T1000 (cell line): ENCODE data around the gene SAMD13.
"Not testable (repeated sequence)": the region's sequence is repeated elsewhere in the genome, so short reads cannot be mapped to it uniquely, and the experiment has no call there.

ENCODE experiments used
- DNase-seq: peaks from one replicate; lab custom pipeline; 2025; ENCODE audit warnings: mixed read lengths; lab: John Stamatoyannopoulos, UW

SAMD13 gene

DNA sequence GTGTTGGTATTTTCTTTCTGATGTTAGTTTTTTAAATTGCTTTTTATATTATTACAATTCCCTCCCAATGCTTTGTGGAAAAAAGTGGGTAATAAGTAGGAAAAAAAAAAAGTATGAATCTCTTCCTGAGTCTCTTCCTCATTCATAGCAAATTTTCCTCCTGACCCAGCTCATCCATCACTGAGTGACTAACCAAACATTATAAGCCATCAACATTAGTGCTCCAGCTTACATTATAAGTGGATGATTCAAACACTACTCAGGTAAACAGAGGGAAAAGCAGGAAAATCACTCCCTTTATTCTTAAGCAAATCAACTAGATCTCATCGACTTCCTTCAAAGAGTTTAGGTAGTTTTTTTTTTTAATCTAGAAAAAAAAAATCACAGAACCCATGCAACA, 15.4 kb upstream of the SAMD13 start:
- no peak for DNase-seq

DNA sequence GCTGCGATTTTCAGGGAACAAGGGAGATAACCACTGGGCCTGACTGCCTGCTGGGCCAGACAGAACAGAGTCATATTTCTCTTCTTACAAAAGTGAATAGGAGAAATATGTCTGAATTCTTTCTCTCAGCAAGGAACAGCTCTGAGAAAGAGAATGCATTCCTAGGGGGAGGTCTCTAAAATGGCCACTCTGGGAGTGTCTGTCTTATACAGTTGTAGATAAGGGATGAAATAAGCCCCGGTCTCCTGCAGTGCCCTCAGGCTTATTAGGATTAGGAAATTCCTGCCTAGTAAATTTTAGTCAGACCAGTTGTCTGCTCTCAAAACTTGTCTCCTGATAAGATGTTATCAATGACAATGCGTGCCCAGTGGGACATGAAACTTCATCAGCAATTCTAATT, 14.1 kb upstream of the SAMD13 start:
- not testable (repeated sequence) for DNase-seq

DNA sequence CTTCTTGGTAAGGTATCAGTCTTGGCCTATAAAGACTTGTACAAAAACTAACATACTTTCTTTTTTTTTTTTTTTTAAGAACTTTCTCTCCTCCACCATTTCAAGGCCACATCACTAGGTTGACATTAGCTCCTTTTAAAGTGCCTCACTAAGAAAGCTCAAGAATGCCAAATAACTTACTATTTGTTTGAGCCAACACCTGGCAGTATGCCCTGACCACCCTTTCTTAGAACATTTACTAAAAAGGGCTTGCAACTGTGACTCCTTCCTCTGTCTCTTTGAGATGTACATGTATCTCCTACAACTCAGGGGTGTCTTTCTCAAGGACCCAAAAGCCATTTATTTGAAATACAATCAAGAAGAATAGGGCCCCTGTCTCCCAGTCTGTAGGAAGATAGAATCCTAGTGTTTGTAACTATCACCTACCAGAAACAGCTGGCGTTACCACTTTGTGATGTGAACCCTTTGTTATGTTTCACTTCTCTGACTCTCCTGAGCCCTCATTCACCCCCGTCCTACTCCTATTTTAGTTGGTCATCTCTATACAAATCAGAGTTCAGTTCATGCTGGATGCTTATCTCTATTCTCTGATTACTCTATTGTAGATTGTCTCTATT, 12.2 kb upstream of the SAMD13 start:
- DNase-seq, result no peak

DNA sequence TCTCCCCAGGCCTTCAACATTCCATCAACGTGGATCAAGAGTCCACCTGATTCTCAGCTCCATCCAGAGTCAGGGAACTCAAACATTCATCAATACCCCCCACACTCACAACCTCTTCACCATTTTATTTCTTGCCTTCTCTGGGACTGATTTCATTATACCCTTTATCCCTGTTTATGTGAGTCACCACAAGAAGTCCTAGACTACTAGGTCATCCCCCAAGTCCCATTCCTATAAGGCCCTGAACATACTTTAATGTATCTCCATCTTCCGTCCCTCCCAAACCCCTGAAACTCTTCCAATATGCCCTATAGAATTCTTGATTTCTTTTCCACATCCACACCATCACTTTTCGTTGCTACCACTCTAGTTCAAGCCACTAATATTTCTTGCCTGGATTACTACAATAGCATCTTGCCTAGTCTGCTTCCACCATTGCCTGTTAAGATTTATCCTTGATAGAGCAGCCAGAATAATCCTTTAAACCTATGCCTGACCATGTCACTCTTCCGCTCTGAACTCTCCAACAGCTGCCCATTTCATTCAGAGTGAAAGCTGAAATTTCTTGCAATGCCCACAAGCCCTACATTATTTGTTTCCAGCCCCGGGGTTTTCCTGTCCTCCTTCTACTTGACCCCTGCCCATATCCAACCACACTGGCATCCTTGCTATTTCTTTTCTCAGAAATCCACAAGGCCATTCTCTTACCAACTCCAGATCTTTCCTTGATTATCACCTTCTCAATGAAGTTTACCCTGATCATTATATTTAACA, 9.4 kb upstream of the SAMD13 start:
- no peak for DNase-seq

DNA sequence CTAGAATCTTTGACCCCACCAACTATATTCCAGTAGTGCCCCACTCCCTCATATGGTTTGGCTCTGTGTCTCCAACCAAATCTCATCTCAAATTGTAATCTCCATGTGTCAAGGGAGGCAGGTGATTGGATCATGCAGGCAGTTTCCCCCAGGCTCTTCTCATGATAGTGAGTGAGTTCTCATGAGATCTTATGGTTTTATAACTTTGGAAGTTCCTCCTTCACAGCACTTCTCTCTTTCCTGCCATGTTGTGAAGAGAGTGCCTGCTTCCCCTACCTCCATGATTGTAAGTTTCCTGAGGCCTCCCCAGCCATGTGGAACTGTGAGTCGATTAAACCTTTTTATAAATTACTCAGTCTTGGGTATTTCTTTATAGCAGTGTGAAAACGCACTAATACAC, 7.7 kb upstream of the SAMD13 start:
- no peak for DNase-seq

DNA sequence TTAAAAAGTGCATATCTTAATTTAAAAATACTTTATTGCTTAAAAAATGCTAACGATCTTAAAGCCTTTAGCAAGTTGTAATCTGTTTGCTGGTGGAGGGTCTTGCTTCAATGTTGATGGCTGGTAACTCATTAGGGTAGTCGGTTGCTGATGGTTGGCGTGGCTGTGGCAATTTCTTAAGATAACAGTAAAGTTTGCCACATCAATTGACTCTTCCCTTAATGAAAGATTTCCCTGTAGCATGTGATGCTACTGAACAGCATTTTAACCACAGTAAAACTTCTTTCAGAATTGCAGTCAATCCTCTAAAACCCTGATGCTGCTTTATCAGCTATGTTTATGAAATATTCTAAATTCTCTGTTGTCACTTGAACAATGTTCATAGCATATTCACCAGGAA, 6.8 kb upstream of the SAMD13 start:
- DNase-seq, result no peak

DNA sequence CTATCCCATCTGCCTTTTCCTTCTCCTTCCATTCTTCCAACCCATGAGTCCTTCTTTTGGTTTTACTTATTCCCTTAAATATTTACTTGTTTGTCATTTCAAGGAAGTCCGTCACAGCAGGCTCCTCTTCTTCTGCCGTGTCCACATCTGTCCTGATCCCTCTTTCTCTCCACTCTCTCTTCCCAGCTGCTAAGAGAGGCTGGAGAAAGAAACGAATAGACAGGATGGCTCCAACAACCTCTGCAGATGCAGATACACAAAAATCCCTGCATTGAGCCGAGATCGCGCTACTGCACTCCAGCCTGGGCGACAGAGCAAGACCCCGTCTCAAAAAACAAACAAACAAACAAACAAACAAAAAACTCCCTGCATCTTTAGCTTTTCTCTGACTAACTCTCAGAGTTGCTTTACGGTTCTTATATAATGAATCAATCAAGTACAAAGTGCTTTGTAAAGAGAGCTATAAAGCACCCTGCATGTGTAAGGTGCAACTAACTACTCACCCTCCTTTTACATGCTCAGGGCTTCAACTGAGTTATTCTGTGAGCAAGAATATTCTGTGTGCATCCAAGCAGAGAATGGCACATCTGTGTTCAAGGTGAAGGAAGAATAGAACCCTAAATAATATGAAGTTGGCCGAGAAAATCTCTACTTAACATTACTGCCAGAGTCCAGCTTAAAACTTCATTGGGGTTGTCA, 3.8 kb upstream of the SAMD13 start:
- DNase-seq, result no peak

DNA sequence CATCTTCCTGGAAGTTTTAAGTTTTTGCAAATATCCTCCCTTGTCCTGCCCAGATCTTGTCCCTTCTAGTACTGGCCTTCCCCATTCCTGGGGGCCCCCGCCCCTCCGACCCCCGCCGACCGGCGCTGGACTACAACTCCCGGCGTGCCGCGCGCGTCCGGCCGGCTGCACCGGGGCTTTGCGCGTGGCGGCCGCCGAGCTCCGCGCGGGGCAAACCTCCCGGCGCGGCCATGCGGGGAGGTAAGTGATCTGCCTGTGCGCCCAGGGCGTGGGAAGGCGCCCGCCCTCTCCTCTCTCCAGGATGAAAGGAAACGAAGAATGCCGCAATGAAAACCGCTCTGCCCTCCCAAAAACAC, 3.2 kb upstream of the SAMD13 start:
- peak; percentile 46 for DNase-seq

DNA sequence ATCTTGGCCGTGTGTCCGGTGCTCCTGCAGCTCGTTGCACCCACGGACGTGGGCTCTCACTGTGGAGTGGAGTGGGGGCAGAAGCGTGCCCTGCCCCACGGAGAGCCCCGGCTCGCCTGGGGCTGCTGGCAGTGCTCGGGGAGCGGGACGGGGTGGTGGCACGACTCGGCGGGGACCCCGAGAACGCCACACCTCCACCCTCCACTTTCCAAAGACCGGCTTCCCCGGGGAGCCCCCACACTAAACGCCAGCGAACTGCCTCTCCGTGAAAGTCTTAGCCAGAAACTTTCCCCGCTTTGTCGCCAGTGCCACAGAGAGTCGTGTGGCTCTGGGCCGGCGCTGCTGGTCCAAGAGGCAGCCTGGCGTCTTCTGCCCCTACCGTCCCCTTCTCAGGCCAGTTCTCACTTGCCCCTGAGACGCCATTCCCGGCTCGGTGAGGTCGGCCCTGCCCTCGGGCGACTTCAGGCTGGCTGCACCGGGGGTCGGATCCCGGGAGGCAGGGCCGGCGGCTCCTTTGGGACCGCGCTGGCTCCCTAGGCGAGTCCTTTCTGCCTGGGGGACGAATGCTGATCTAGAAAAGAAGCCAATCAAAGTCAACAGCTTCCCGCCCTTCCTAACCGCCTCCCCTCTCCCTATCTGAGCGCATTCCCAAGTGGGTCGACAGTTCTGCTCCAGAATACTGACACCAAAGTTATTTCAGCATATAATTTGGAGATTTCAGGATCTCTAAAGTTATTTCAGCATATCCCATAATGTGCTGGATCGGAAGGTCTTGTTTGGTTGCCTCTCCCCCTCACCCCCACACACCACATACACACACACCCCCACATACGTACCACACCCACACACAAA, 2.6 kb upstream of the SAMD13 start:
- DNase-seq, result peak; percentile 46

DNA sequence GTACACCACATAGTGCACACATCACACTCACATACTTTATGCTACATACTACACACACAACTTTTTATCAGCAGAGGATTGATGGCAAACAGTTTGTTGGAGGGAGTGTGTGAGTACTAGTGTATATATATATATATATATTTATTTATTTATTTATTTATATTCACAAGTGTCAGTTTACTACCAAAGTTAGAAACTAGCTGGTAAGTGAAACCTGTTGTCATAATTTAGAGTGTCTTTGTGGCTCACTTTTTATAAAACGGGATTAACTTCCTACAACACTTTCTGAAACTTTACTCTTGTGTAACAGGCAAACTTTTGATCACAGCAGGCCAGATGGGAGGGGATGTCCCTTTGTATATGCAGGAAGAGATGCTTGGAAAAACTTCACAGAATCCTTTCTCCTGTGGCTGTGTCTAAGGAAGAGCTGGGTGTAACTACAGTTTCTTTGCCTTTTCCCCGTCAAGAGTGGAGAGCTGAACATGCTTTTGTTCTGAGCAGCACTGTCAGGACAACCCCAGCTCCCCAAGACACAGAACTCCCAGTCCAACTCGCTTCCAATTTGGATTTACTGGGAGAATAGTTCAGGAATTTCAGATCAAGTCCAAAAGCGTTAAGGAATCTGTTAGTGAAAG, 1.9 kb upstream of the SAMD13 start:
- DNase-seq, result no peak

DNA sequence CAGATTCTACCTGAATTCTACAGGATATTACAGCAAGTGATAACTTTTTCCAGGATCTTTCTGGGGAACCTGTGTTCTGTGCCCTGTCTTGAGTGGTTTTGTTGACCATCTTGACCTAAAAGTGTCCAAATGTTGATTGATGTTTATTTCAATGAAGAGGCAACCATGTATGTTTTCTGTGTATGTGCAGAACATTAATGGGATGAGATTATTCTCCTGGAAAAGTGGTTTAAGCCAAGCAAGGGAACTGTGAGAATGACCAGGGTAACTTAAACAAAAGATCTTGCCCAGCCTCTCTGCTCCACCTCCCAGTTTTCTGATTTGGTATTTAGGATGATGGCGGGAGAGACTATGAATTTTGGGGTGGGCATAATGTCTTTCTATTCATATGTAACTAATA, 1.0 kb upstream of the SAMD13 start:
- no peak for DNase-seq

DNA sequence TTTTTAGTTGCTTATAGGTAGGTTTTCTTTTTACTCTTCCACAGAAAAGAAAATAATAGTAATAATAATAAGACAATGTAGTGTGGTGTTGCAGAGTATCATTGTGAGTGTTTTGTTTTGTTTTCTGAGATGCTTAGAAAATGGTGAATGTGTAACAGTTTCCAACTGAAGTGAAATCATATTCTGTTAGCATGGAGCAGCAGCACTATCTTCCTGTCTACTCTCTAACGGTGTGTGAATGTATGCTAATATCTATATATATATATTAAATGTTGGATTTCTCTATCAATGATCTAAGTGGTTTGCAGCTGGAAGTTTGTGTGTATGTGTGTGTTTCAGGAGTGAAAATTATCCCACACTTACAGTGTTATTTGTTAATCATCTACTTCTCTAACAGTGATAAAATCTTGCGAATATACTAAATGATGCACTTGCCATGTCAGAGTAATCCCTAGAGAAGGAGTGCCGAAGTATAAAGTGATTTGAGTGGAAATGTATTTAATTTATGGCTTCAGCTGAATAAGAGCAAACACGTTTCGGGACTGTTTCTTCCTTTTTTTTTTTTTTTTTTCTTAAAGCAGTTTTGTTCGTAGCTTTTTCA, 377 bp downstream of the SAMD13 start:
- no peak for DNase-seq

DNA sequence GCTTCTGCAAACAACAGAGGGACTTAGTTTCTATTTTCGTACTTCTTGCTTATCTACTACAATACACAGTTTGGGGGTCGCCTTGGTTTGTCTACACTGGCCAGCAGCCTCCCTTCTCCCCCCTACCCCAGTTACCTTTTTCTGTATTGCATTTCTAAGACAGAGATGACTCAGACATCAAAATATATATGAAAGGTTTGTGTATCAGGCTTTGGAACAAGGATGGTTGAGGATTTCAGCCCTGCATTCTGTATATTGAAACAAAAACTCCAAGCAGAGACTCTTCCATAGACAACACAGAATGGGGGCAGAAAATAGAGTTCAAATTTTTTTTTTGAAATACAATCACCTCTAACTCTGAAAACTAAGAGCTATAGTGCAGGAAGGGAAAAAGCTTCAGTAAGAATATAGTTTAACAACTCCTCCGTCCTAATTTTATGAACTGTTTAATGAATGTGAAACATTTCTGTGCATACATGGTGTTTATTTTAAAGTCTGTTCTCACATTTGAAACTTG, 1.9 kb downstream of the SAMD13 start:
- DNase-seq, result no peak

DNA sequence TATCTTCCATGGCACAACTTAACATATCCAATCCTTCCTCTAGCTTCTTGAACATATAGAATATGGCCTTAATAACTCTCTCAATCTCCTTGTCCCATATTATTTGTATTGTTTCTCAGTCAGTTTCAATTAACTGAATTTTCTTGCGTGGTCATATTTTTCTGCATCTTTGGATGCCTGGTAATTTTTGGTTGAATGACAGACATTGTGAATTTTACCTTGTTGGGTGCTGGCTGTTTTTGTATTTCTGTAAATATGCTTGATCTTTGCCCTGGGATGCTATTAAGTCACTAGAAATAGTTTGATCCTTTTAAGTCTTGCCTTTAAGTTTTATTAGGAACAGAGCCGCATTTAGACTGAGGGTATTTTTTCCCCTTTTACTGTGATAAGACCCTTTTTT, 5.9 kb downstream of the SAMD13 start:
- no peak for DNase-seq

DNA sequence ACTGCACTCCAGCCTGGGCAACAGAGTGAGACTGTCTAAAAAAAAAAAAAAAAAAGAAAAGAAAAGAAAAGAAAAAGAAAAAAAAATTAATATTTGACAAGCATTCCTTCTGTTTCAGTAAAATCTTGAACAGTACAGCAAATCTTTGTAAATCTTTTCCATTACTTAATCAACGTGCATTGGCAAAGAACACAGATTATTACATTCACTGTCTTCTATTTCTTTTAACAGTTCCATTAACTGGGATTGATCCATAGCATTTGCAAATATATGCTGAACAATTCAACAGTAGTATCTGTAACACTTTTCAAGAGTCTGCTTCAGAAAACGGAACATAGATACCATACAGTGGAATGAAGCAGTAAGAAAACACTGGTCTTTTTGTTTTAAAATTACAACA, 9.8 kb downstream of the SAMD13 start:
- DNase-seq, result no peak

DNA sequence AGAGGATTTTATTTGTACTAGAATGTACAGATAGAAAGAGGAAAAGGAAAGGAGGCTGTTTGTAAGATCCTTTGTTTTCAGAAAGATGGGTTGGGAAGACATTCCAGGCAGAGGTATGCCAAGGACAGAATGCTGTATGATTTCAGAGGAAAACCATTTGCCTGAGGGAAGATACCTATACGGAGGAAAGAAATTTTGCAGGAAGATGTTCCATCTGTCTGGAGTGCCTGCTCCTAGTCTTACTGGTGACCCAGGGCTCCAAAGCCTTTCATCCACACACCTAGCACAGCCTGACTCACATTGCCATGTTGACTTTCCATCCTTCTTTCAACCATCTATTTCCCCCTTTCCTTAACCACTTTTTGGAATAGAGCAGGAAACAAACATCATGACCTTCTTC, 18.2 kb downstream of the SAMD13 start:
- DNase-seq, result no peak

DNA sequence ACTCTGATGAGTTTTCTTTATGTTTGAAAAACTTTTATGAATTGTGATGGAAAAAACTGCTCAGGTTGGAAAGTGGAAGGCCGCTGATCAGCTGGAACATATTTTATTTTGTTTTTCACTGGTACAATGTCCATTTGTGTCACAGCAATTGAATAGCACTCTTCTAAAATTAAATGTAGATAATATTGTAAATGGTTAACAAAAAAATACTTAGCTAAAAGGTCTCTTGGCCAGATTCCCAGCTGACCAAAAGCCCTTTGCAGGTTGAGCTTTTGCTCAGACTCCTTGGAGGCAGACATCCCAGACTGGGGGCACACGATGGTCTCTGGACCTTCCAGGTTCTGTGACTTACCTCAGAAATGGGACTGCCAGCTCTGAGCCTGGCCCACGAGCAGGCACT, 26.3 kb downstream of the SAMD13 start:
- no peak for DNase-seq

DNA sequence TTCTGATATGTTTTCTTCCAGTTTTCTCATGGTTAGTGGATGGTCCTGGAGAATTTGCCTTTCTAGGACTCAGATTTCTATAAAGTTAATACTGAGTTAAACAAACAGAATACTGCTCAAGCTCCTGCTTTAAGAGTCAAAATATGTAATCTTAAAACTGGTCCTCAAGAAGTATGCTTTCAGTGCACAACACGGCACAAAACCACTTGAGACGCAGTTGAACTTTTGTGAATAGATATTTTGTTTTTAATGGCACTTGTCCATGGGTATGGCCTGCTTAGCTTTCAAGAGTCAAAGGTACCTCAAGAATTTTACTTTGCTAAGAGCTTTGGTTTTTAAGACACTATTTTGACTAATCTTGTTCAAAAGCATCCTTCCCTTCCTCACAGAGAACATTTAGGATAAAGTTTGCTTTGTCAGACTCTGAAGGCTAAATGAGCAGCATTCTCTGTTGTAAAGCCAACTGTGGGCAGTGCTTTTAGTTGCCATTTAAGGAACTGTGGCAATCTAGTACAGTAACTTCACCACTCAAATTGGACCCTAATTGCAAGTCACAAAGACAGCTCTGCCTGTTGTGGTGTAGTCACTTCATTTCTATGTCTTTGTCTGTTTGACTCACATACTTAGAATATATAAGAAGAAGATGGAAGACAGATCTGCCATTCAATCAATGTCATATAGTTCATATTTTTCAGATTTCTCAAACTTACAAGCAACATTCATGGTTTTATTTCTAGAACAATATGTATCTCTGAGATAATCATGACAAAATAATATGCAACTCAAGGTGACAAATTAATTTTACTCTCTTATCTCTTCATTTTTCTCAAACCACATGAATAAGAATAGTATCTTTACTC, 28.8 kb downstream of the SAMD13 start:
- no peak for DNase-seq

DNA sequence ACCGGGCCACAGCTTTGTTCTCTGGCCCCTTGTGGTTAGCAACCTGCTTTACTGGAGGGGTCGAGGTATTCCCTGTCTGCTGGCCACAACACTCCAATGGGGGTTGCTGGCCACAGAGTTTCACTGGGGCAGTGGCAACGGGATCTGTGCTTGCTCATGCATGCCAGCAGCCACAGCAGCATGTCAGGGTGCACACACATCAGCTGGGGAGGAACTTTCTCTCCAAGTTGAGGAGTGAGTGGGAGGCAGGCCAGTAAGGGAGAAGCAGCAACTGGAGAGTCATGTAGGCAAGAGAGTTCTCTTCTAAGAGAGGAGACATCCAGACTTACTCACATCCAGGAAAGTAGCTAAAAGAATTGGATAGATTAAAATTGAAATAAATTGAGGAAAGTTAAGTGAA, 38.0 kb downstream of the SAMD13 start:
- no peak for DNase-seq

DNA sequence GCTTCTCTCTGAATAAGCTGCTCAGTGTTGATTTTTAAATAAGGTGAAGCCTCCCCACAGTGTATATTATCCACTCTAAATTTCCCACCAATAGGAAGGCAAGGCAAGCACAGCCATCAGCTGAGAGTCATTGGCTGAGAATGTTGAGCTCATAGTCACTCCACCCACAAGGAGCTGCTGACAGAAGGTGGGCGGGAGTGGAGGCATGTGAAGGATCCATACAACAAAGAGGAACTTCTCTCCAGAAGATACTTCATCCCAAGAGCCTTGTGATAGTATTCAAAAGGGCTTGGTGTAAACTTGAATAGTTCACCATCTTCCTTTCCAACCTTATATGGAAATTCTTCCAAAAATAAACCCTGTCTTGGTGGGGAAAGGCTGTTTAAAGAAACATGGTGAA, 42.8 kb downstream of the SAMD13 start:
- no peak for DNase-seq
